ENCODE measurements around the gene RXFP4.
A peak's percentile ranks its signal among the peaks of the same experiment; 100 is the strongest.

The RXFP4 gene

GRCh38 chr1:155931332-155932038 lies 10.0 kb upstream of the RXFP4 start:
- no peak for DNase-seq

GRCh38 chr1:155932081-155932480 lies 9.4 kb upstream of the RXFP4 start:
- no peak for DNase-seq

DNA sequence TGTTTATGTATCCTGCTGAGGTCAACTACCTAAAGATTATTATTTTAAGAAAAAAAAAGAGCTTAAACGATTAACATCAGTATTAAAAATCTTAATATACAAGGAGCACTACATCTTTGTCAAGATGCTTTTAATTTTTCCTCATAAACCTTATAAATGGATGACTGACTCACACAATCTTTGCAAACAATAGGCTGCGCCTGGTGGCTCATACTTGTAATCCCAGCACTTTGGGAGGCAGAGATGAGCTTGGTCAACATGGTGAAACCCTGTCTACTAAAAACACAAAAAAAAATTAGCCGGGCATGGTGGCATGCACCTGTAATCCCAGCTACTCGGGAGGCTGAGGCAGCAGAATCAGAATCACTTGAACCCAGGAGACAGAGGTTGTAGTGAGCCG lies 9.0 kb upstream of the RXFP4 start:
- no peak for DNase-seq

- DNase-seq, result no peak
These were observed 7.8 kb upstream of the RXFP4 start for GRCh38 chr1:155933591-155934096.

DNA sequence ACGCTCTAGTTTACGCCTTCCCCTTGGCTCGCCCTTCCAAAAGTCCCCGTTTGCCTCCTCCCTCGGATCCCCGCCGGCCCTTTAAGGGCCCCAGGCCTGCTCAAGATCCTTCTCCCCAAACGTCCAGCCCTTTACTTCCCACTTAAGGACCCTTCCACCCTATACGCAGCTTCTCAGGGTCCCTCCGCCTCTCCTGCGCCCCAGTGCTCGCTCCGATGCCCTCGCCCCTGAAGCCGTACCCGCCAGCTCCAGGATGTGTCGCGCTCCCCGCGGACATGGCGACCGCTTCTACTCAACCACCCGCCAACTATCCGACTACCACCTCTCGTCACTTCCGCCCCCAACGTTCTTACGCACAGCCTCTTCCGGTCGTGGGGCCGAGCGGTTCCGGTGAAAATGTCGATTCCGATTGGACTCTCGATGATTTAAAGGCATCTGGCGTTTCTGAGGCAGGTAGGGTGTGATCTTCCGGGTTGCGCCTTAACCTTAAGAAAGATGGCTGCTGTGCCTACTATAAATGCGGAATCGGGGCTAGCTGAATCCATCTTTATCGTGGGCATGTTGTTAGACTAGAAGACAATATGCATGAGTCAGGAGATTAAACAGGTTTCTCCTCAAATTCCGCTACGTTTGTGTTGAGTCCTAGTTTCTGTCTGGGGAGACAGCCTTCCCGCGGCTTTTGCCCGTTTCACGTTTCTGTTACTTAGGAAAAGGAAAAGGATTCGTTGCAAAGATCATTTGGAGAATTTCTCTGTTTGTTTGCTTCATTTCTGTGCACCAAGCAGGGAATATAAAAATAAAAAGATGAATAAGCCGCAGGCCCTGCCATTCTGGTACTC lies 7.1 kb upstream of the RXFP4 start, which contains the start of gene KHDC4:
TSS of gene KHDC4 (minus strand) at position 317 of the 839 bp plus-strand sequence. CDS start at position 277, 40 bp downstream.
- DNase-seq, result peak; percentile 97 to 98

- no peak for DNase-seq
These were observed 6.4 kb upstream of the RXFP4 start for GRCh38 chr1:155934936-155935590.

GRCh38 chr1:155938220-155938627 lies 3.2 kb upstream of the RXFP4 start:
- peak; percentile 26 to 66 for DNase-seq

DNA sequence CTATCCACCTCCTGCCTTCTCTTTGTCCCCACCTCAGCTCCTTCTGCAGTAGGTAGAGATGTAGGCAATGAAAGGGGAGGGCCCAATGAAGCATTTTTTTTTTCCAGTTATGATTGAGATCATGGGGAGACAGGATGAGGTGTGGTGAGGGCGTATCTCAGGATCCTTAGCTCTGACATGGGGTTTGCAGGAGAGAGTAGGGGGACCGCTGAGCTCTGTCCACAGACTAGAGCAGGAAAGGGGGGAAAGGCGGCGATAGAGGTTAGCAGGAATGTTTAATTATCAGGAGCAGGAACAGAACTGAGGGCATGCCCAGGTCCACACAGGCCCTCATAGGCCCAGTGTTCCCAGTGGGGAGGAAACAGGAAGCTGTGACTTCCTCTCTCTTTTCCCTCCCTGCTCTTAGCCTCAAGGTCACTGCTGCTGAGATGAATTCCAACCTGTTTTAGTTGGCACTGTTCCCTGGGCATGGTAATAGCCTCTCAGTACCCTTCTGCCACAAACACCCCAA lies 901 bp upstream of the RXFP4 start:
- no peak for DNase-seq

- DNase-seq, result no peak
These were observed 550 bp downstream of the RXFP4 start for GRCh38 chr1:155941845-155942531.

DNA sequence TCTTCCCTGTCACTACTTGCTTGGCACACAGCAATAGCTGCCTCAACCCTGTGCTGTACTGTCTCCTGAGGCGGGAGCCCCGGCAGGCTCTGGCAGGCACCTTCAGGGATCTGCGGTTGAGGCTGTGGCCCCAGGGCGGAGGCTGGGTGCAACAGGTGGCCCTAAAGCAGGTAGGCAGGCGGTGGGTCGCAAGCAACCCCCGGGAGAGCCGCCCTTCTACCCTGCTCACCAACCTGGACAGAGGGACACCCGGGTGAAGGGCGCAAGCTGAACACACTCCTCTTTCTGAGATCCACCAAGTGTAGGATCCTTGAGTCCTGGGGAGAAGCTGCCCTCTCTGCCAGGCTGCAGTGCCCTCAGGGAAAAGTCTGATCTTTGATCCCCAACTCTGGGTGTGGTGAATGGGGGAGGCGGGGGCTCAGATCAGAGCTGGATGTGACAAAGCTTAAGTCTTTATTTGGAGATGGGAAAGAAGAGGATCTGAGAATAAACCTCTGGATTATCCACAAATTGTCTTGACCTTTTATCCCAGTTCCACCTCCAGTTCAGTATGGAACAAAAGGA lies 1.2 kb downstream of the RXFP4 start:
- no peak for DNase-seq

GRCh38 chr1:155944444-155944799 lies 3.0 kb downstream of the RXFP4 start:
- DNase-seq, result no peak

- no peak for DNase-seq
These were observed 5.3 kb downstream of the RXFP4 start for GRCh38 chr1:155946633-155947219.

- no peak for DNase-seq
These were observed 5.9 kb downstream of the RXFP4 start for GRCh38 chr1:155947292-155947691.

DNA sequence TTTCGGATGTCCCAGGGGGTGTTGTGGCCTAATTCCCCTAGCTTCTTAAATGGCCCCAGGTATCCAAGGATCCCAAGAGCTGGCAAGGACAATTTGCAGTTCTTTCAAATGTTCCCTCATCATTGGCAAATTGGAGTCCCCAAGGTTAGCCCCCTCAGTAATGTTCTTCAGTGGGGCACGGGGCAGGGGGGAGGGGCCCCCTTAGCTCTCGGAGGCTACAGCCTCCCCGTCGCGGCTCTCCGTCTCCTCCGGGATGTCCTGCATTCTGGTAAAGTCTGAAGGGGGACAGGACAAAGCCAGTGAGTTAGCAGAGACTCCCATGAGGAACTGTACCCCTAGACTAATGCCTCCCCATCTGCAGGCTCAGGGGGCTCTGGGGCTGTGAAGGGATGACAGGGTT lies 6.3 kb downstream of the RXFP4 start:
- no peak for DNase-seq

GRCh38 chr1:155950829-155951228 lies 9.4 kb downstream of the RXFP4 start:
- DNase-seq, result no peak

DNA sequence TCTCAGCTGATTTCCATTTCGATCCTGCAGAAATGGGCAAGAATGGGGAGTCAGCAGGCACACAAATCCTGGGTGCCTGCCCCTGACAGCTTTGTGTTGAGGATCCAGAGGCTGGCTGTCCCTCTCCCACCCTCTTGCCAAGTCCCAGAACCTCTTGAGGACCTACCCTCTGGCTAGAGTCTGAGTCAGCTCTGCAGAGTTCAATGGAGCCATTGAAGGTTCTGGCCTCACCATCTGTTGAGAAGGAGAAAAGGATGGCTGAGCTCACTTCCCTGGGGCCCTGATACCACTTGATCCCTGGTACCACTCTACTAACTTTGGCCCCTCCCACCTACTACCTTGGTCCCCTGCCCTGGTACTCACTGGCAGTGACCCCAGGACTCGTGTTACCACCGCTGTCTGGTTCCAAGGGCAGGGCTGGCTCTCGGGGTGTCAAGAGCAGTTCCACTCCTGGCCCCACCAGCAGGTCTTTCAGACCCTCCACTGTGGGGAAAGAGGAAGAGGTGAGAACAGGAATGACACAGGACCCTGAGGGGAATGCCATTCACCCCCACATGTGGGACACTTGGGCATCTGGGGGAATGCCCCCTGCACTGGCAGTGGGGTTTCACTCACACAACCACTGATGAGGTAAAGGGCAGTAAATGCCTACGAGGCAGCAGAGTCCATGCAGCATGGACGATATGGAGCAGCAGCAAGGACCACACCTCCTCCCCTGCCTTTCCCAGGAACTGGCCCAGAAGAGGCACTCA lies 10.5 kb downstream of the RXFP4 start:
- no peak for DNase-seq

GRCh38 chr1:155952505-155952890 lies 11.1 kb downstream of the RXFP4 start:
- DNase-seq, result no peak

- no peak for DNase-seq
These were observed 13.2 kb downstream of the RXFP4 start for GRCh38 chr1:155954645-155955044.

DNA sequence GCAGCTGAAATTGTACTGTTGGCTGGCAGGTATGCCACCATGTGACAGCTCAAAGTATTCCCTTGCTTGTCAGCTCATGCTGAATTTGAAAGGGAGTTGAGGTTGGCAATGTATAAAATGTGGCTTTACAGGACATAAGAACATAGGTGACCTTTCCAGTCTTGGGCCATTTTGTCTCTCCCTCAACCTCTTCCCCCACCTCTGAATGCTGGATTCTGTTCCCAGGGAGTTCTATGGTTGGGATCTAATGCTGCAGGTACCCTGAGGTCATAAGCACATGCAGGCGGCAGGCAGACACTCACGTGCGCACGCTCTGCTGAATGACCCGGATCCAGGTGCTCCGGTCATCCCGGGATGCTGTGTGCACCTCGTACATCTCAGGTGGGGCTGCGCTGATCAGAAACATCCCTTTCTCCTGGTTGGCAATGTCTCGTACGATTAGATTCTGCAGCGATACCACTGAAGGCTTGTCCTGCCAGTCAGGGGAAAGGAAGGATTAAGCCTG lies 16.0 kb downstream of the RXFP4 start:
- no peak for DNase-seq

DNA sequence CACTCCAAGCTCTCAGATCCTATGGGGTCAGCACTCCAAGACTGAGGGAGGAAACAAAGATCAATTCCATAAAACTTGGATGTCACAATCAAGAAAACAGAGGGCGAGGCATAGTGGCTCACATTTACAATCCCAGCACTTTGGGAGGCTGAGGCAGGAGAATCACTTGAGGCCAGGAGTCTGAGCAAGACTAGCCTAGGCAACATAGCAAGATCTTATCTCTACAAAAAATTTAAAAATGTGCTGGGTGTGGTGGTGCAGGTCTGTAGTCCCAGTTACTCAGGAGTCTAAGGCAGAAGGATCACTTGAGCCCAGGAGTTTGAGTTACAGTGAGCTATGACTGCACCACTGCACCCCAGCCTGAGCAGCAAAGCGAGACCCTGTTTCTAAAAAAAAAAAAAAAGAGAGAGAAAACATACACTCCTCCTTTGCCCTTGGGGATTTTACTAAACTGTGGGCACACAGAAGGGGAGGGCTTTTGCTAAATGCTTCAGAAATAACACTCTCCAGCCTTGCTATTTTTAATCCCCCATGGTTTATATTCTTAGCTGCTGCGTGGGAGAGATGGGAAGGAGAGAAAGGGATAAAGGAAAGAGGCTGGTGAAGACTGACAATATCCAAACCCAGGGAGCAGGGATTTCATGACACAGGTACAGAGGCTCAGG lies 18.8 kb downstream of the RXFP4 start:
- DNase-seq, result no peak
